Ishikawa (cell line): ENCODE results near the gene HCN4.

Source experiments
- CEBPB ChIP-seq: IDR thresholded peaks from 2 replicates; pipeline ENCODE4 v1.6.1; 2012
- EGR1 ChIP-seq: IDR thresholded peaks from 2 replicates; pipeline ENCODE4 v1.6.1; 2012
- EP300 ChIP-seq: IDR thresholded peaks from 2 replicates; pipeline ENCODE4 v1.6.1; 2012; ENCODE audit warnings: borderline replicate concordance
- RAD21 ChIP-seq: IDR thresholded peaks from 2 replicates; pipeline ENCODE4 v1.6.1; 2012; ENCODE audit warnings: low read depth
- REST ChIP-seq: IDR thresholded peaks from 2 replicates; pipeline ENCODE4 v1.6.1; 2012; ENCODE audit warnings: low read depth, mild to moderate bottlenecking
- TCF12 ChIP-seq: IDR thresholded peaks from 2 replicates; pipeline ENCODE4 v1.6.1; 2012; ENCODE audit warnings: low read depth
- YY1 ChIP-seq: IDR thresholded peaks from 2 replicates; pipeline ENCODE4 v1.6.1; 2012; ENCODE audit warnings: low read depth
- ZBTB7A ChIP-seq: IDR thresholded peaks from 2 replicates; pipeline ENCODE4 v1.6.1; 2012; ENCODE audit warnings: low read depth
- TF ChIP-seq, protein P1 (sequence below): IDR thresholded peaks from 2 replicates; pipeline ENCODE4 v1.6.1; 2012

DNA sequence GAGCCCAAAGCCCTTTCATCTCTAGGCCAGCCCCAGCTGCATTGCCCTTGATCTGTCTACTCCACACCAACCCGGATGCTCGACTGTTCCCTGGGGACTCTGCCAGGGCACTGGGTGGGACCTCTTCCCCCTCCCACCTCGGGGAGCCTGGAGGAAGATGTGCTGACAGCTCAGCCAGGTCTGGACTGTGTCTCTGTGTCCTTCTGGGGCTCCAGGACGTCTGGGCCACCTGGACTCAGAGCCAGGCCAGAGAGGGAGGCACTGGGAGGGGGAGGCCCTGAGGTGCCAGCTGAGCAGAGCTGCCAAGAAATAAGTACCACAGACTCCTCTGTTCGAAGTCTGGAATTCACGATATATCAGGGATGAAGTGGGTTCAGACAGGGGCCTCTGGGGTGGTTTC is 5.8 kb upstream of the HCN4 start:
- TF ChIP-seq, protein P1, sequence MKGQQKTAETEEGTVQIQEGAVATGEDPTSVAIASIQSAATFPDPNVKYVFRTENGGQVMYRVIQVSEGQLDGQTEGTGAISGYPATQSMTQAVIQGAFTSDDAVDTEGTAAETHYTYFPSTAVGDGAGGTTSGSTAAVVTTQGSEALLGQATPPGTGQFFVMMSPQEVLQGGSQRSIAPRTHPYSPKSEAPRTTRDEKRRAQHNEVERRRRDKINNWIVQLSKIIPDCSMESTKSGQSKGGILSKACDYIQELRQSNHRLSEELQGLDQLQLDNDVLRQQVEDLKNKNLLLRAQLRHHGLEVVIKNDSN, result no peak
- TF ChIP-seq REST (no peak), ZBTB7A (no peak), CEBPB (no peak), YY1 (no peak), EP300 (no peak), RAD21 (no peak), EGR1 (no peak), TCF12 (no peak)
